ENCODE data around the gene PALLD. TPM values are rescaled to one million over a fixed set of nuclear protein-coding genes. Genes with fewer than 3 reads are reported as not detected.

PALLD gene
- total RNA-seq, 1 donor from 2014 or later, result 204 TPM

GRCh38 chr4:168648494-168648893, 151.6 kb downstream of the PALLD start:
- DNase-seq (ENCODE audit: low spot score in 2 of 2), result no peak
- TF ChIP-seq, protein P1, sequence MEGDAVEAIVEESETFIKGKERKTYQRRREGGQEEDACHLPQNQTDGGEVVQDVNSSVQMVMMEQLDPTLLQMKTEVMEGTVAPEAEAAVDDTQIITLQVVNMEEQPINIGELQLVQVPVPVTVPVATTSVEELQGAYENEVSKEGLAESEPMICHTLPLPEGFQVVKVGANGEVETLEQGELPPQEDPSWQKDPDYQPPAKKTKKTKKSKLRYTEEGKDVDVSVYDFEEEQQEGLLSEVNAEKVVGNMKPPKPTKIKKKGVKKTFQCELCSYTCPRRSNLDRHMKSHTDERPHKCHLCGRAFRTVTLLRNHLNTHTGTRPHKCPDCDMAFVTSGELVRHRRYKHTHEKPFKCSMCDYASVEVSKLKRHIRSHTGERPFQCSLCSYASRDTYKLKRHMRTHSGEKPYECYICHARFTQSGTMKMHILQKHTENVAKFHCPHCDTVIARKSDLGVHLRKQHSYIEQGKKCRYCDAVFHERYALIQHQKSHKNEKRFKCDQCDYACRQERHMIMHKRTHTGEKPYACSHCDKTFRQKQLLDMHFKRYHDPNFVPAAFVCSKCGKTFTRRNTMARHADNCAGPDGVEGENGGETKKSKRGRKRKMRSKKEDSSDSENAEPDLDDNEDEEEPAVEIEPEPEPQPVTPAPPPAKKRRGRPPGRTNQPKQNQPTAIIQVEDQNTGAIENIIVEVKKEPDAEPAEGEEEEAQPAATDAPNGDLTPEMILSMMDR (IDR thresholded peaks at IDR 0.05), result no peak
- Histone ChIP-seq H3K36me3 (no peaks in the 10 kb centered on the region), H3K27ac (no peak overlapping the region), H3K4me1 (peaks cover 0 to 5% of the 10 kb centered on the region in 2 donors), H3K27me3 (no peaks in the 10 kb centered on the region), H3K4me3 (no peak overlapping the region), H3K9me3 (no peaks in the 10 kb centered on the region)
- intact Hi-C loops (cut with DNase I), result no loop called here

GRCh38 chr4:168648929-168649328, 152.1 kb downstream of the PALLD start:
- DNase-seq (ENCODE audit: low spot score in 2 of 2), result no peak
- intact Hi-C loops (cut with DNase I), result no loop called here
- TF ChIP-seq, protein P1 (IDR thresholded peaks at IDR 0.05), result no peak
- Histone ChIP-seq H3K4me3 (no peak overlapping the region), H3K27me3 (no peaks in the 10 kb centered on the region), H3K27ac (no peak overlapping the region), H3K36me3 (no peaks in the 10 kb centered on the region), H3K4me1 (peaks cover 0 to 5% of the 10 kb centered on the region in 2 donors), H3K9me3 (no peaks in the 10 kb centered on the region)

DNA sequence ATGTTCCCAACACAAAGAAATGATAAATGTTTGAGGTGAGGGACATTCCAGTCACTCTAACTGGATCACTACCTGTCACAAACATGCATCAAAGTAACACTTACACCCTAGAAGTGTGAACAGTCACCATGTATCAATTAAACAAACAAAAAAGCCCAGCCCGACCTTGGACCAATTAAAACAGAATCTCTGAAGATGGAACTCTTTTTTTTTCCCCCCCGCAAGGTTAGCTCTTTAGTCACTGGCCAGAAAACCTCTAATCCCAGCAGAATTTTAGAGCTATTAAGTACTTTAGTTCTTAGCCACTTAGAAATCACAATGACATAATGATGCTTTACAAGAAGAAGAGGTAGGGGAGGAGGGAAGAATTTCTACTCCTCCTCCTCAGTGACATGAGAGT, 154.5 kb downstream of the PALLD start:
- DNase-seq (ENCODE audit: low spot score in 2 of 2), result no peak
- Histone ChIP-seq H3K4me1 (peaks cover 0 to 8% of the 10 kb centered on the region in 2 donors), H3K27me3 (no peaks in the 10 kb centered on the region), H3K36me3 (no peaks in the 10 kb centered on the region), H3K4me3 (no peak overlapping the region), H3K27ac (no peak overlapping the region), H3K9me3 (no peaks in the 10 kb centered on the region)
- TF ChIP-seq, protein P1 (IDR thresholded peaks at IDR 0.05), result no peak
- intact Hi-C loops (cut with DNase I), result no loop called here

DNA sequence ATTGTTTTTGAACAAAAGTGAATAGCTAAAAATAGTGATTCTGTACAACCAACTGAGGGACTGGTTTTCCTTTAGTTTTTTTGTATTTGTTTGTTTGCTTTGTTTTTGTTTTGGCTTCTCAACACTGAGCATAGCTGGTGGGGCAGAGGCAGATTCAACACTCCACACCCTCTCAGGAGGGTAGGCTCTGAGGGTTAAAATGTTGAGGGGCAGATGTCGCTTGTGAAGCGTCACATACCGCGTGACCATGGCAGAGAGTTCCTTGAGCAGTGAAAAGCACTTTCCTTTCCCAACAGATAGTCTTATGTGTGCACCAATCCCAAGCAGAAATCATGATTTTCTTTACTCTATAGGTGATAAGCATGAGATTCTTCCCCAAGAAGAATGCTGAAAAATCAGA, 155.0 kb downstream of the PALLD start:
- Histone ChIP-seq H3K36me3 (no peaks in the 10 kb centered on the region), H3K4me1 (peaks cover 0 to 8% of the 10 kb centered on the region in 2 donors), H3K9me3 (no peaks in the 10 kb centered on the region), H3K27me3 (no peaks in the 10 kb centered on the region), H3K4me3 (no peak overlapping the region), H3K27ac (no peak overlapping the region)
- intact Hi-C loops (cut with DNase I), result no loop called here
- TF ChIP-seq, protein P1 (IDR thresholded peaks at IDR 0.05), result no peak
- no peak for DNase-seq (ENCODE audit: low spot score in 2 of 2)

GRCh38 chr4:168652755-168653154, 155.9 kb downstream of the PALLD start:
- DNase-seq (ENCODE audit: low spot score in 2 of 2), result no peak
- TF ChIP-seq, protein P1 (IDR thresholded peaks at IDR 0.05), result no peak
- no peak overlapping the region for H3K4me3 ChIP-seq
- H3K4me1 ChIP-seq, result peaks cover 0 to 8% of the 10 kb centered on the region in 2 donors
- no peaks in the 10 kb centered on the region for H3K36me3 ChIP-seq
- H3K9me3 ChIP-seq, result no peaks in the 10 kb centered on the region
- intact Hi-C loops (cut with DNase I), result no loop called here
- no peaks in the 10 kb centered on the region for H3K27me3 ChIP-seq
- H3K27ac ChIP-seq, result no peak overlapping the region
